Activated CD4-positive, alpha-beta T cell treated with anti-CD3 and anti-CD28 coated beads for 1 hour (primary cell): ENCODE measurements around the gene RASSF10.

Source experiments
- DNase-seq: peaks from one replicate; pipeline ENCODE4 v3.0.0-alpha.2; 2020

Gene RASSF10

GRCh38 chr11:12995188-12995587 is 13.9 kb upstream of the RASSF10 start:
- DNase-seq: no peak

GRCh38 chr11:12995823-12996222 is 13.3 kb upstream of the RASSF10 start:
- no peak for DNase-seq

- DNase-seq: no peak
Observed at GRCh38 chr11:12997168-12997567, 11.9 kb upstream of the RASSF10 start.

- no peak for DNase-seq
Observed at GRCh38 chr11:12998336-12998735, 10.8 kb upstream of the RASSF10 start.

- no peak for DNase-seq
Observed at GRCh38 chr11:12999597-12999996, 9.5 kb upstream of the RASSF10 start.

- no peak for DNase-seq
Observed at GRCh38 chr11:13000116-13000515, 9.0 kb upstream of the RASSF10 start.

- DNase-seq: no peak
Observed at GRCh38 chr11:13000721-13001120, 8.4 kb upstream of the RASSF10 start.

GRCh38 chr11:13003736-13004493 is 5.2 kb upstream of the RASSF10 start:
- DNase-seq: no peak

- DNase-seq: no peak
Observed at GRCh38 chr11:13007182-13008060, 1.7 kb upstream of the RASSF10 start.

- DNase-seq: no peak
Observed at GRCh38 chr11:13008061-13008435, 1.1 kb upstream of the RASSF10 start.

GRCh38 chr11:13009476-13009920 is 382 bp downstream of the RASSF10 start:
- no peak for DNase-seq

- no peak for DNase-seq
Observed at GRCh38 chr11:13009921-13010748, 1.0 kb downstream of the RASSF10 start.

- DNase-seq: no peak
Observed at GRCh38 chr11:13010749-13011465, 1.8 kb downstream of the RASSF10 start.

GRCh38 chr11:13011466-13012055 is 2.4 kb downstream of the RASSF10 start:
- DNase-seq: no peak

GRCh38 chr11:13012056-13012661 is 3.0 kb downstream of the RASSF10 start:
- DNase-seq: no peak

GRCh38 chr11:13013054-13013488 is 4.0 kb downstream of the RASSF10 start:
- DNase-seq: no peak

- no peak for DNase-seq
Observed at GRCh38 chr11:13015753-13016152, 6.6 kb downstream of the RASSF10 start.

GRCh38 chr11:13016415-13016814 is 7.3 kb downstream of the RASSF10 start:
- no peak for DNase-seq

GRCh38 chr11:13019313-13019712 is 10.2 kb downstream of the RASSF10 start:
- DNase-seq: no peak

- DNase-seq: no peak
Observed at GRCh38 chr11:13023423-13023822, 14.3 kb downstream of the RASSF10 start.

GRCh38 chr11:13026722-13027121 is 17.6 kb downstream of the RASSF10 start:
- DNase-seq: no peak

- DNase-seq: no peak
Observed at GRCh38 chr11:13028322-13028721, 19.2 kb downstream of the RASSF10 start.
